HepG2 (cell line): Measurements from ENCODE around the gene FITM1. TPM values are rescaled to one million over a fixed set of nuclear protein-coding genes. Genes with fewer than 3 reads are reported as not detected.
A peak's percentile ranks its signal among the peaks of the same experiment; 100 is the strongest.

Experiments used
- ADNP ChIP-seq: sonication (generic); formaldehyde crosslinking; IDR thresholded peaks from 2 replicates; pipeline ENCODE4 v1.4.0; 2020; ENCODE audit warnings: missing genetic modification reagents
- ARID2 ChIP-seq: sonication (generic); formaldehyde crosslinking; IDR thresholded peaks from 2 replicates; pipeline ENCODE4 v1.8.1; 2022; ENCODE audit warnings: mild to moderate bottlenecking, missing genetic modification reagents, borderline replicate concordance
- DMAP1 ChIP-seq: IDR thresholded peaks from 2 replicates; pipeline ENCODE4 v1.6.1; 2016
- KMT2A ChIP-seq: sonication (generic); formaldehyde crosslinking; IDR thresholded peaks from 2 replicates; pipeline ENCODE4 v1.4.0; 2020; ENCODE audit warnings: missing genetic modification reagents
- ZFY ChIP-seq: sonication (generic); formaldehyde crosslinking; IDR thresholded peaks from 2 replicates; pipeline ENCODE4 v1.4.0; 2020; ENCODE audit warnings: missing genetic modification reagents
- ZNF230 ChIP-seq: sonication (generic); formaldehyde crosslinking; IDR thresholded peaks from 2 replicates; pipeline ENCODE4 v1.4.0; 2020; ENCODE audit warnings: mild to moderate bottlenecking, missing genetic modification reagents
- ZNF451 ChIP-seq: sonication (generic); formaldehyde crosslinking; IDR thresholded peaks from 2 replicates; pipeline ENCODE4 v1.5.0; 2020; ENCODE audit warnings: mild to moderate bottlenecking, missing genetic modification reagents
- ZNF468 ChIP-seq: sonication (generic); formaldehyde crosslinking; IDR thresholded peaks from 2 replicates; pipeline ENCODE4 v1.8.0; 2022; ENCODE audit warnings: mild to moderate bottlenecking, moderate library complexity, missing genetic modification reagents
- ZNF552 ChIP-seq: sonication (generic); formaldehyde crosslinking; IDR thresholded peaks from 2 replicates; pipeline ENCODE4 v1.9.0; 2022; ENCODE audit warnings: missing genetic modification reagents, mild to moderate bottlenecking, borderline replicate concordance
- ZNF570 ChIP-seq: sonication (generic); formaldehyde crosslinking; IDR thresholded peaks from 2 replicates; pipeline ENCODE4 v1.4.0; 2020; ENCODE audit warnings: mild to moderate bottlenecking, missing genetic modification reagents, borderline replicate concordance
- ZNF577 ChIP-seq: sonication (generic); formaldehyde crosslinking; IDR thresholded peaks from 2 replicates; pipeline ENCODE4 v1.4.0; 2020; ENCODE audit warnings: mild to moderate bottlenecking, low read depth, missing genetic modification reagents, borderline replicate concordance
- ZNF781 ChIP-seq: sonication (generic); formaldehyde crosslinking; IDR thresholded peaks from 2 replicates; pipeline ENCODE4 v1.5.1; 2020; ENCODE audit warnings: borderline replicate concordance, mild to moderate bottlenecking, missing genetic modification reagents; ENCODE audit errors: not compliant biosample characterization
- ZZZ3 ChIP-seq: sonication (generic); formaldehyde crosslinking; IDR thresholded peaks from 2 replicates; pipeline ENCODE4 v1.4.0; 2020; ENCODE audit warnings: missing genetic modification reagents, mild to moderate bottlenecking, borderline replicate concordance
- polyA plus RNA-seq, 8 experiments: library from polyadenylated mRNA; depleted of rRNA in 3 of 8; stranded (reverse) in 7 of 8; unstranded in 1 of 8; fragments of >200 nt; fragmentation: Illumina TruSeq in 4 of 8; extraction: Trizol in 4 of 8; gene quantifications; 2 replicates each; pipeline versions ENCODE4 v1.2.1 to v1.2.3, GENCODE V29; 2011 to 2016; ENCODE audit warnings: low read depth in 4 of 8, missing spikeins in 1 of 8, mixed read lengths in 1 of 8; ENCODE audit not compliant: insufficient read depth in 1 of 8
- total RNA-seq, 5 experiments: library from RNA; depleted of rRNA; stranded (reverse); fragments of >200 nt; fragmentation: Illumina TruSeq; extraction: Trizol; gene quantifications; 2 replicates each; pipeline ENCODE4 v1.2.3, GENCODE V29; 2016; ENCODE audit warnings: low read depth in 1 of 5
- TF ChIP-seq, protein P1 (sequence below): sonication (generic); formaldehyde crosslinking; IDR thresholded peaks from 2 replicates; pipeline ENCODE4 v1.8.0; 2022; ENCODE audit warnings: missing genetic modification reagents, mild to moderate bottlenecking, moderate library complexity, borderline replicate concordance
- TF ChIP-seq, protein P2 (sequence below): sonication (generic); formaldehyde crosslinking; IDR thresholded peaks from 2 replicates; pipeline ENCODE4 v1.4.0; 2020; ENCODE audit warnings: mild to moderate bottlenecking, low read depth, missing genetic modification reagents
- TF ChIP-seq, protein P3 (sequence below): IDR thresholded peaks from 2 replicates; pipeline ENCODE4 v1.4.0; 2020; ENCODE audit warnings: mild to moderate bottlenecking, missing genetic modification reagents
- TF ChIP-seq, protein P4 (sequence below): IDR thresholded peaks from 2 replicates; pipeline ENCODE4 v1.6.1; 2016; ENCODE audit warnings: mild to moderate bottlenecking

Gene FITM1
- total and polyA plus RNA-seq, 2 of the 13 experiments (the other 11 are each of a cell fraction or from before 2014, with no cell fraction given): 2.7 to 5.8 TPM

DNA sequence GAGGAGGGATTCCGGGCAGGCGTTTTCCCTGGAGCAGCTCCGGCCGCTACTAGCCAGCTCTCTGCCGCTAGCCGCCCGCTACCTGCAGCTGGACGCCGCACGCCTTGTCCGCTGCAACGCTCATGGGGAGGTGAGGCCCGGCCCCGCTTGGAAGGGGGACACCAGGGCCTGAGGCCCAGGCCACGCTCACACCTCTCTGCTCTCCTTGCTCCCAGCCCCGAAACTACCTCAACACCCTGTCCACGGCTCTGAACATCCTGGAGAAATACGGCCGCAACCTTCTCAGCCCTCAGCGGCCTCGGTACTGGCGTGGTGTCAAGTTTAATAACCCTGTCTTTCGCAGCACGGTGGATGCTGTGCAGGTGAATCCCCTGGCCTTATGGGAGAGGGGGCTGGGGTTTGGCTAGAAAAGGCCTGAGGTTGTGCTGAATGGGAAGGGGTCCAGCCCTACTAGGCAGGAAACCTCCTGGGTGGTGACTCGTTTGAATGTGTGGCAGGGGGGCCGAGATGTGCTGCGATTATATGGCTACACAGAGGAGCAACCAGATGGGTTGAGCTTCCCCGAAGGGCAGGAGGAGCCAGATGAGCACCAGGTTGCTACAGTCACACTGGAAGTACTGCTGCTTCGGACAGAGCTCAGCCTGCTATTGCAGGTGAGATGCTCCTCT, 17.4 kb downstream of the FITM1 start (continued):
- TF ChIP-seq, protein P1, sequence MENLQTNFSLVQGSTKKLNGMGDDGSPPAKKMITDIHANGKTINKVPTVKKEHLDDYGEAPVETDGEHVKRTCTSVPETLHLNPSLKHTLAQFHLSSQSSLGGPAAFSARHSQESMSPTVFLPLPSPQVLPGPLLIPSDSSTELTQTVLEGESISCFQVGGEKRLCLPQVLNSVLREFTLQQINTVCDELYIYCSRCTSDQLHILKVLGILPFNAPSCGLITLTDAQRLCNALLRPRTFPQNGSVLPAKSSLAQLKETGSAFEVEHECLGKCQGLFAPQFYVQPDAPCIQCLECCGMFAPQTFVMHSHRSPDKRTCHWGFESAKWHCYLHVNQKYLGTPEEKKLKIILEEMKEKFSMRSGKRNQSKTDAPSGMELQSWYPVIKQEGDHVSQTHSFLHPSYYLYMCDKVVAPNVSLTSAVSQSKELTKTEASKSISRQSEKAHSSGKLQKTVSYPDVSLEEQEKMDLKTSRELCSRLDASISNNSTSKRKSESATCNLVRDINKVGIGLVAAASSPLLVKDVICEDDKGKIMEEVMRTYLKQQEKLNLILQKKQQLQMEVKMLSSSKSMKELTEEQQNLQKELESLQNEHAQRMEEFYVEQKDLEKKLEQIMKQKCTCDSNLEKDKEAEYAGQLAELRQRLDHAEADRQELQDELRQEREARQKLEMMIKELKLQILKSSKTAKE (CRISPR knock-in tag): no peak
- peak; percentile 7; the same call in 1 of the 2 replicates for TF ChIP-seq ARID2
- no peak for TF ChIP-seq ADNP
- TF ChIP-seq, protein P2, sequence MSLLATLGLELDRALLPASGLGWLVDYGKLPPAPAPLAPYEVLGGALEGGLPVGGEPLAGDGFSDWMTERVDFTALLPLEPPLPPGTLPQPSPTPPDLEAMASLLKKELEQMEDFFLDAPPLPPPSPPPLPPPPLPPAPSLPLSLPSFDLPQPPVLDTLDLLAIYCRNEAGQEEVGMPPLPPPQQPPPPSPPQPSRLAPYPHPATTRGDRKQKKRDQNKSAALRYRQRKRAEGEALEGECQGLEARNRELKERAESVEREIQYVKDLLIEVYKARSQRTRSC (CRISPR knock-in tag): peak; percentile 89; the same call in 1 of the 2 replicates
- peak; percentile 75 for TF ChIP-seq ZNF781
- TF ChIP-seq ZNF552: peak; percentile 70; the same call in 1 of the 2 replicates
- TF ChIP-seq KMT2A (CRISPR knock-in tag): peak; percentile 52; the same call in 1 of the 2 replicates
- TF ChIP-seq DMAP1 (CRISPR knock-in tag): no peak
- 0 out of 2 replicates have a peak, but pooled peaks have one; percentile 83 for TF ChIP-seq ZNF570 (CRISPR knock-in tag)
- TF ChIP-seq ZFY: peak; percentile 85
- no peak for TF ChIP-seq ZNF468
- TF ChIP-seq ZZZ3 (CRISPR knock-in tag): no peak; the same call in 1 of the 2 replicates
- peak; percentile 42; the same call in 1 of the 2 replicates for TF ChIP-seq ZNF451
- TF ChIP-seq, protein P3, sequence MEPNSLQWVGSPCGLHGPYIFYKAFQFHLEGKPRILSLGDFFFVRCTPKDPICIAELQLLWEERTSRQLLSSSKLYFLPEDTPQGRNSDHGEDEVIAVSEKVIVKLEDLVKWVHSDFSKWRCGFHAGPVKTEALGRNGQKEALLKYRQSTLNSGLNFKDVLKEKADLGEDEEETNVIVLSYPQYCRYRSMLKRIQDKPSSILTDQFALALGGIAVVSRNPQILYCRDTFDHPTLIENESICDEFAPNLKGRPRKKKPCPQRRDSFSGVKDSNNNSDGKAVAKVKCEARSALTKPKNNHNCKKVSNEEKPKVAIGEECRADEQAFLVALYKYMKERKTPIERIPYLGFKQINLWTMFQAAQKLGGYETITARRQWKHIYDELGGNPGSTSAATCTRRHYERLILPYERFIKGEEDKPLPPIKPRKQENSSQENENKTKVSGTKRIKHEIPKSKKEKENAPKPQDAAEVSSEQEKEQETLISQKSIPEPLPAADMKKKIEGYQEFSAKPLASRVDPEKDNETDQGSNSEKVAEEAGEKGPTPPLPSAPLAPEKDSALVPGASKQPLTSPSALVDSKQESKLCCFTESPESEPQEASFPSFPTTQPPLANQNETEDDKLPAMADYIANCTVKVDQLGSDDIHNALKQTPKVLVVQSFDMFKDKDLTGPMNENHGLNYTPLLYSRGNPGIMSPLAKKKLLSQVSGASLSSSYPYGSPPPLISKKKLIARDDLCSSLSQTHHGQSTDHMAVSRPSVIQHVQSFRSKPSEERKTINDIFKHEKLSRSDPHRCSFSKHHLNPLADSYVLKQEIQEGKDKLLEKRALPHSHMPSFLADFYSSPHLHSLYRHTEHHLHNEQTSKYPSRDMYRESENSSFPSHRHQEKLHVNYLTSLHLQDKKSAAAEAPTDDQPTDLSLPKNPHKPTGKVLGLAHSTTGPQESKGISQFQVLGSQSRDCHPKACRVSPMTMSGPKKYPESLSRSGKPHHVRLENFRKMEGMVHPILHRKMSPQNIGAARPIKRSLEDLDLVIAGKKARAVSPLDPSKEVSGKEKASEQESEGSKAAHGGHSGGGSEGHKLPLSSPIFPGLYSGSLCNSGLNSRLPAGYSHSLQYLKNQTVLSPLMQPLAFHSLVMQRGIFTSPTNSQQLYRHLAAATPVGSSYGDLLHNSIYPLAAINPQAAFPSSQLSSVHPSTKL (CRISPR knock-in tag): no peak
- 0 out of 2 replicates have a peak, but pooled peaks have one; percentile 70 for TF ChIP-seq ZNF577 (CRISPR knock-in tag)
- TF ChIP-seq, protein P4, sequence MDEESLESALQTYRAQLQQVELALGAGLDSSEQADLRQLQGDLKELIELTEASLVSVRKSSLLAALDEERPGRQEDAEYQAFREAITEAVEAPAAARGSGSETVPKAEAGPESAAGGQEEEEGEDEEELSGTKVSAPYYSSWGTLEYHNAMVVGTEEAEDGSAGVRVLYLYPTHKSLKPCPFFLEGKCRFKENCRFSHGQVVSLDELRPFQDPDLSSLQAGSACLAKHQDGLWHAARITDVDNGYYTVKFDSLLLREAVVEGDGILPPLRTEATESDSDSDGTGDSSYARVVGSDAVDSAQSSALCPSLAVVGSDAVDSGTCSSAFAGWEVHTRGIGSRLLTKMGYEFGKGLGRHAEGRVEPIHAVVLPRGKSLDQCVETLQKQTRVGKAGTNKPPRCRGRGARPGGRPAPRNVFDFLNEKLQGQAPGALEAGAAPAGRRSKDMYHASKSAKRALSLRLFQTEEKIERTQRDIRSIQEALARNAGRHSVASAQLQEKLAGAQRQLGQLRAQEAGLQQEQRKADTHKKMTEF (CRISPR knock-in tag): no peak
- peak; percentile 89 for TF ChIP-seq ZNF230 (CRISPR knock-in tag)
